Lower leg skin (tissue), 3 donors: ENCODE data around the gene ARHGEF2.

Experiments
- POLR2A ChIP-seq, 2 donors: fragments of 450-650 bp; IDR thresholded peaks; one replicate each; pipeline ENCODE4 v1.6.1; 2016 to 2017; ENCODE audit warnings: antibody characterized with exemption in 2 of 2, mild to moderate bottlenecking in 1 of 2, moderate library complexity in 1 of 2
- TF ChIP-seq, protein P1 (sequence below), 3 donors: fragments of 450-650 bp; IDR thresholded peaks; one replicate each; pipeline ENCODE4 v1.5.1; 2016; ENCODE audit warnings: antibody characterized with exemption in 3 of 3, mild to moderate bottlenecking in 3 of 3, moderate library complexity in 2 of 3

DNA sequence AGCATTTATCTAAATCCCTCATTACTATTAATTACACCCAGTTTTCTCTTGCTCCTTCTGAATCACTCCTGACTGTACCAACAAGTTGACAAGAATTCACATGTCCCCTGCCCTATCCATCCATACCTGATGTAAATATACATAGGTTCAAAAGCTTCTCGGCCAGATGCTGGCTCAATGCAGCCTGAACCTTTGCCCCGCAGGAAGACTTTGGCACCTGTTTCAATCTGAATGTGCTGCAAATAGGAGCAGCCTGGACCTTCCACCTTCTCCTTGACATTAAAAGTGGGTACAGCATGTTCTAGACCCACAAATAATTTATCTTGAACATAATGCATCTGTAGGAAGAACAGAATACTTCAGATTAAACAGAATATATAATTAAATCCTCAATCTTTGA is 52.8 kb downstream of the ARHGEF2 start:
- TF ChIP-seq, protein P1, sequence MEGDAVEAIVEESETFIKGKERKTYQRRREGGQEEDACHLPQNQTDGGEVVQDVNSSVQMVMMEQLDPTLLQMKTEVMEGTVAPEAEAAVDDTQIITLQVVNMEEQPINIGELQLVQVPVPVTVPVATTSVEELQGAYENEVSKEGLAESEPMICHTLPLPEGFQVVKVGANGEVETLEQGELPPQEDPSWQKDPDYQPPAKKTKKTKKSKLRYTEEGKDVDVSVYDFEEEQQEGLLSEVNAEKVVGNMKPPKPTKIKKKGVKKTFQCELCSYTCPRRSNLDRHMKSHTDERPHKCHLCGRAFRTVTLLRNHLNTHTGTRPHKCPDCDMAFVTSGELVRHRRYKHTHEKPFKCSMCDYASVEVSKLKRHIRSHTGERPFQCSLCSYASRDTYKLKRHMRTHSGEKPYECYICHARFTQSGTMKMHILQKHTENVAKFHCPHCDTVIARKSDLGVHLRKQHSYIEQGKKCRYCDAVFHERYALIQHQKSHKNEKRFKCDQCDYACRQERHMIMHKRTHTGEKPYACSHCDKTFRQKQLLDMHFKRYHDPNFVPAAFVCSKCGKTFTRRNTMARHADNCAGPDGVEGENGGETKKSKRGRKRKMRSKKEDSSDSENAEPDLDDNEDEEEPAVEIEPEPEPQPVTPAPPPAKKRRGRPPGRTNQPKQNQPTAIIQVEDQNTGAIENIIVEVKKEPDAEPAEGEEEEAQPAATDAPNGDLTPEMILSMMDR (IDR thresholded peaks at IDR 0.05) = no peak
- TF ChIP-seq POLR2A (IDR thresholded peaks at IDR 0.05) = no peak
